Measurements from ENCODE around the gene PNMA3. TPM values are rescaled to one million over a fixed set of nuclear protein-coding genes. Genes with fewer than 3 reads are reported as not detected.
"Not testable (repeated sequence)": the region's sequence is repeated elsewhere in the genome, so short reads cannot be mapped to it uniquely, and the experiment has no call there.

PNMA3 gene, protein sequence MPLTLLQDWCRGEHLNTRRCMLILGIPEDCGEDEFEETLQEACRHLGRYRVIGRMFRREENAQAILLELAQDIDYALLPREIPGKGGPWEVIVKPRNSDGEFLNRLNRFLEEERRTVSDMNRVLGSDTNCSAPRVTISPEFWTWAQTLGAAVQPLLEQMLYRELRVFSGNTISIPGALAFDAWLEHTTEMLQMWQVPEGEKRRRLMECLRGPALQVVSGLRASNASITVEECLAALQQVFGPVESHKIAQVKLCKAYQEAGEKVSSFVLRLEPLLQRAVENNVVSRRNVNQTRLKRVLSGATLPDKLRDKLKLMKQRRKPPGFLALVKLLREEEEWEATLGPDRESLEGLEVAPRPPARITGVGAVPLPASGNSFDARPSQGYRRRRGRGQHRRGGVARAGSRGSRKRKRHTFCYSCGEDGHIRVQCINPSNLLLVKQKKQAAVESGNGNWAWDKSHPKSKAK
- total RNA-seq, result 0.41 TPM
- long read RNA-seq, partial matches to known transcripts, result 0 of 1 reads
- long read RNA-seq, other reads (novel, unspliced or antisense), result 0 of 1 reads

DNA sequence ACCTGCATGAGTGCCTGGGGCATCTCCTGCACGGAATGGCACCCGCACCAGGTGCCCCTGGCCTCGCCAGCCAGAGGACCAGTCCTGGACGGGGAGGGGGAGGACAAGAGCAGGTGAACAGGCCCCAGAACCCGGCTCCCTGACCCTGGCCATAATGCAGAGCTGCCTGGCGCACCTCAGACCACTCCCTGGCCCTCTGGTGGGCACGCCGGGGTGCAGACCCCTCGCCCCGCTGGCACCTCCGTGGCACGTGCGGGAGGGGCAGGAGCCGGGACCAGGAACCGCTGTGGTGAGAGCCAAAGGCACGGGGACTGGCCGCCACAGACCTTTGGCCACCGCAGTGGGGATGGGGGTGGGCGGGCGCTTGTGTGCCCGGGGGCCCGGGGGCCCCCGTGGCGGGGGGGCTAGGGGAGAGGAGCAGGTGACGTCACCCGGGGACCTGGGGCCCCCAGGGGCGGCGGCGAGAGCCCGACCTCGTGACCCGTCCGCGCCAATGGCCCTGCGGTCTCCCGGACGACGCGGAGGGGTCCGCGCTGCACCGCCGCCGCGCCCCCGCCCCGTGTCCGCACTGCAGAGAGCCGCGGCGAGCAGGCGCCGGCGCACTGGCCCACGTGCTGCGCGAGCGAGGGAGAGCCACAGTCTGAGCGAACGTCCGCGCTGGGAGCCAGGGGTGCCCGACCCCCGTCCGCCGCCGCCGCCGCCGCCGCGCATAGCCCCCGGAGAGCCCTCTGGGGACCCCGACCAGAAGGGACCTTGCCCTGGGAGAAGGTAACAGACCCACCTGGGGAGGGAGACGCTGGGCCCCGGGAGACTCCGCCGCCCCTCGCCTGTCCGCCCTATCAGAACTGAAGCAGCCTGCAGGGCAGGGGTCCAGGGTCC, at the start of gene PNMA3:
PNMA3 (plus strand) TSS at position 600 of the 879 bp plus-strand sequence. CDS start 586 bp downstream, outside the sequence.
- ATAC-seq (peak; percentile 54 to 55), DNase-seq (no peak)
- no peak within 1 kb of the TSS for H3K4me3 ChIP-seq

DNA sequence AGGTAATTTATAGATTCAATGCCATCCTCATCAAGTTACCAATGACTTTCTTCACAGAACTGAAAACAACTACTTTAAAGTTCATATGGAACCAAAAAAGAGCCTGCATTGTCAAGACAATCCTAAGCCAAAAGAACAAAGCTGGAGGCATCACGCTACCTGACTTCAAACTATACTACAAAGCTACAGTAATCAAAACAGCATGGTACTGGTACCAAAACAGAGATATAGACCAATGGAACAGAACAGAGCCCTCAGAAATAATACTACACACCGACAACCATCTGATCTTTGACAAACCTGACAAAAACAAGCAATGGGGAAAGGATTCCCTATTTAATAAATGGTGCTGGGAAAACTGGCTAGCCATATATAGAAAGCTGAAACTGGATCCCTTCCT, 39.1 kb upstream of the PNMA3 start:
- DNase-seq; H3K4me1 ChIP-seq; ATAC-seq; H3K36me3 ChIP-seq; H3K27ac ChIP-seq; H3K27me3 ChIP-seq (ENCODE audit: low read depth); H3K9me3 ChIP-seq; intact Hi-C loops (cut with DNase I); H3K4me3 ChIP-seq: not testable (repeated sequence)

More for the DNA sequence above, at the start of gene PNMA3:
- intact Hi-C loops (cut with DNase I), result no loop called here
- H3K36me3 ChIP-seq, result no peaks in the 10 kb centered on the region
- H3K27ac ChIP-seq, result no peak within 1 kb of the TSS
- H3K9me3 ChIP-seq, result no peaks in the 10 kb centered on the region
- peaks cover 6% of the 10 kb centered on the region for H3K27me3 ChIP-seq (ENCODE audit: low read depth)
- H3K4me1 ChIP-seq, result no peaks in the 10 kb centered on the region
- TF ChIP-seq CTCF (IDR thresholded peaks at IDR 0.05), result no peak

DNA sequence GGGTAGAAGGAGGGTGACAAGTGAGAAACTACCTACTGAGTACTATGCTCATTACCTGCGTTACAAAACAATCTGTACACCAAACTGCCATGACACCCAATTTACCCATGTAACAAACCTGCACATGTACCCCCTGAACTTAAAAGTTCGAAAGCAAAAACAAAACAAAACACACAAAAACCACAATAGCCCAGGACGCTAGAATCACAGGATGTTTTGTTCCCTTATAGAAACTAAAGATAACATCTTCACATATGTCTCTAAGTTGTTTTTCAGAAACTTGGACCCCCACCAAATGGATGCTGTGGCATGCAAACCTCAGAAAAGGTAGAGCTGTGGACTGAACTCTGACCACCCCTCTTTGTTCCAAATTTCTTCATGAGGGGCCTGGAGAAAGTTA, 37.1 kb upstream of the PNMA3 start:
- Histone ChIP-seq H3K36me3 (no peaks in the 10 kb centered on the region), H3K27me3 (ENCODE audit: low read depth) (no peaks in the 10 kb centered on the region), H3K27ac (no peak overlapping the region), H3K4me3 (no peak overlapping the region), H3K4me1 (no peaks in the 10 kb centered on the region), H3K9me3 (no peaks in the 10 kb centered on the region)
- intact Hi-C loops (cut with DNase I), result no loop called here
- ATAC-seq (no peak), DNase-seq (no peak)
- TF ChIP-seq CTCF (IDR thresholded peaks at IDR 0.05), result no peak

DNA sequence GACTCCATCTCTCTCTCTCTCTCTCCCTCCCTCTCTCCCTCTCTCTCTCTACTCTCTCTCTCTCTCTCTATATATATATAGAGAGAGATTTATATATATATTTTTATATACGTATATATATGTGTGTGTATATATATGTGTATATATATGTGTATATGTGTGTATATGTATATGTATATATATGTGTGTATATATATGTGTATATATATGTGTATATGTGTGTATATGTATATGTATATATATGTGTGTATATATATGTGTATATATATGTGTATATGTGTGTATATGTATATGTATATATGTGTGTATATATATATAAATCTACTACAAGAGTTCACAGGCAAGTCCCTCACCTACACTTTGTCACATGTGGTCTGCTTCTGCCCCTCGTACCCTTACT, 29.8 kb upstream of the PNMA3 start:
- H3K9me3 ChIP-seq; H3K36me3 ChIP-seq; DNase-seq; H3K27ac ChIP-seq; H3K4me3 ChIP-seq; H3K27me3 ChIP-seq (ENCODE audit: low read depth); H3K4me1 ChIP-seq; ATAC-seq; intact Hi-C loops (cut with DNase I): not testable (repeated sequence)

- H3K9me3 ChIP-seq; H3K4me3 ChIP-seq; H3K27ac ChIP-seq; DNase-seq; H3K4me1 ChIP-seq; ATAC-seq; H3K36me3 ChIP-seq; intact Hi-C loops (cut with DNase I); H3K27me3 ChIP-seq (ENCODE audit: low read depth): not testable (repeated sequence)
Observed at GRCh38 chrX:153028487-153028886, 27.8 kb upstream of the PNMA3 start.

- ATAC-seq, result no peak
- no peak for TF ChIP-seq CTCF (IDR thresholded peaks at IDR 0.05)
- H3K36me3 ChIP-seq, result no peaks in the 10 kb centered on the region
- H3K9me3 ChIP-seq, result no peaks in the 10 kb centered on the region
- no peaks in the 10 kb centered on the region for H3K27me3 ChIP-seq (ENCODE audit: low read depth)
- intact Hi-C loops (cut with DNase I), result no loop called here
- DNase-seq, result no peak
- H3K4me1 ChIP-seq, result no peaks in the 10 kb centered on the region
- no peak overlapping the region for H3K27ac ChIP-seq
- H3K4me3 ChIP-seq, result no peak overlapping the region
Observed at GRCh38 chrX:153029162-153029561, 27.1 kb upstream of the PNMA3 start.

All from lower lobe of right lung (tissue), 2 donors.